Measurements from ENCODE around the gene PLXDC1. TPM values are rescaled to one million over a fixed set of nuclear protein-coding genes. Genes with fewer than 3 reads are reported as not detected.

Gene PLXDC1
- polyA plus RNA-seq, 1 experiment = 1.9 TPM

DNA sequence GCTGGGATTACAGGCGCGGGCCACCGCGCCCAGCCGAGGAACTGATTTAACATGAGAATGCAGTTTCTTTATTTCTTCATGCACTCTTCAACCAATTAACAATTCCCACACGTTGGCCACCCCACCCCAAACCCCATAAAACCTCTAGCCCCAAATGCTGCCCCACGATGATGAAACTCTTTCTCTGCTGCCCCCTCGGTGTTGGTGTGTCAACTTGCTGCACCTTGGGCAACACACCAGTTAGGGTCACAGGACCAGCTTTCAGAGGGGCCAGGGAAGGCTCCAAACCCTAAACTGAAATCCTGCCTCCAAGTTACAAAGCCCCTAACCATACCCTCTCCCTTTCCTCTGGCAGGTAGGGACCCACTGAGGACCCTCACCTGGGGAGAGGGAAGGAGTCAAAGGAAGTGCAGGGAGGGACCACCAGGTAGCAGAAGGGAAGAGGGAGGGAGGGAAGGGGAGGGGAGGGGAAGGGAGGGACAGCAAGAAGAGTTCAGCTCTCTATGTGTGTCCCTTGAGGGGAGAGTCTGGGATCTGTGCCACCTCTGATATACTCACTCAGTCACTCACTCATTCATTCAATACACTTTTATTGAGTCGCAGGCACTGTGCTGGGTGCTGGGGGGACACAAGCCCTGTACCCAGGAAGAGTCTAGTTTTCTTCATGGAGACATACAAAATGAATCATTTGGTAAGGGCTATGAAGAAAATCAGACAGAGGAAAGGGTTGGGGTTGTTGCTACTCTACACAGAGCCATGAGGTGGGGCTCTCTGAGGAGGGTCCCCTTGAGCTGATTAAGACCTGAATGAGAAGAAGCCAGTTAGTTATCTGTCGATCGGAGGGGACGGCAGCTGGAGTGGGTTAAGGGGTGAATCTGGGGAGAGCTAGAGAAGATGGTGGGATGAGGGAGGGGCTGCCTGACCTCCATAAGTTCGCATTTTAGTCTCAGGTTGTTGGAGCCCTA, 3.9 kb downstream of the PLXDC1 start:
- ChIA-PET POLR2A (interaction anchor here (0.7 kb wide), 1 partner anchor 52 kb away, joined by 13 read pairs; the partner anchor contains the start of gene RPL19), CTCF (interaction anchor here (0.6 to 7.2 kb wide), 3 partner anchors 17 to 315 kb away, joined by 3 to 367 read pairs (median 4); no protein-coding TSS in a partner anchor)
- DNase-seq (ENCODE audit: low read depth, low spot score) = no peak

DNA sequence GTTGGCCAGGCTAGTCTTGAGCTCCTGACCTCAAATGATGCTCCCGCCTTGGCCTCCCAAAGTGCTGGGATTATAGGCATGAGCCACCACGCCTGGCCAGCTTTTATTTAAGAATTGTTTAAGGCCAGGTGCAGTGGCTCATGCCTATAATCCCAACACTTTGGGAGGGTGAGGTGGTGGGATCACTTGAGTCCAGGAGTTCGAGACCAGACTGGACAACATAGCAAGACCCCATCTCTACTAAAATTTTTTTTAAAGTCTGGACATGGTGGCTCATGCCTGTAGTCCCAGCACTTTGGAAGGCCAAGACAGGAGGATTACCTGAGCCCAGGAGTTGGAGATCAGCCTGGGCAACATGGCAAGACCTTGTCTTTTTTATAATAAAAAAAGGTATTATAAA, 5.2 kb downstream of the PLXDC1 start:
- DNase-seq (ENCODE audit: low read depth, low spot score) = no peak
- Histone ChIP-seq H3K9me3 (ENCODE audit: control insufficient read depth, insufficient read depth, low read length) (no peaks in the 10 kb centered on the region), H3K27ac (ENCODE audit: low read depth, low read length) (no peak overlapping the region), H3K27me3 (ENCODE audit: control insufficient read depth, insufficient read depth, low read length) (peaks cover 19% of the 10 kb centered on the region), H3K4me3 (ENCODE audit: low read depth, low read length) (no peak overlapping the region)
- ChIA-PET CTCF (interaction anchor here (0.7 kb wide), 1 partner anchor 17 kb away, joined by 4 read pairs; no protein-coding TSS in a partner anchor), POLR2A (interaction anchor here (0.7 kb wide), 1 partner anchor 63 kb away, joined by 6 read pairs; no protein-coding TSS in a partner anchor)
- TF ChIP-seq, protein P1, sequence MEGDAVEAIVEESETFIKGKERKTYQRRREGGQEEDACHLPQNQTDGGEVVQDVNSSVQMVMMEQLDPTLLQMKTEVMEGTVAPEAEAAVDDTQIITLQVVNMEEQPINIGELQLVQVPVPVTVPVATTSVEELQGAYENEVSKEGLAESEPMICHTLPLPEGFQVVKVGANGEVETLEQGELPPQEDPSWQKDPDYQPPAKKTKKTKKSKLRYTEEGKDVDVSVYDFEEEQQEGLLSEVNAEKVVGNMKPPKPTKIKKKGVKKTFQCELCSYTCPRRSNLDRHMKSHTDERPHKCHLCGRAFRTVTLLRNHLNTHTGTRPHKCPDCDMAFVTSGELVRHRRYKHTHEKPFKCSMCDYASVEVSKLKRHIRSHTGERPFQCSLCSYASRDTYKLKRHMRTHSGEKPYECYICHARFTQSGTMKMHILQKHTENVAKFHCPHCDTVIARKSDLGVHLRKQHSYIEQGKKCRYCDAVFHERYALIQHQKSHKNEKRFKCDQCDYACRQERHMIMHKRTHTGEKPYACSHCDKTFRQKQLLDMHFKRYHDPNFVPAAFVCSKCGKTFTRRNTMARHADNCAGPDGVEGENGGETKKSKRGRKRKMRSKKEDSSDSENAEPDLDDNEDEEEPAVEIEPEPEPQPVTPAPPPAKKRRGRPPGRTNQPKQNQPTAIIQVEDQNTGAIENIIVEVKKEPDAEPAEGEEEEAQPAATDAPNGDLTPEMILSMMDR (IDR thresholded peaks at IDR 0.05; ENCODE audit: low read depth, low read length) = no peak

More for the DNA sequence above, 3.9 kb downstream of the PLXDC1 start:
- Histone ChIP-seq H3K27me3 (ENCODE audit: control insufficient read depth, insufficient read depth, low read length) (peaks cover 26% of the 10 kb centered on the region), H3K4me3 (ENCODE audit: low read depth, low read length) (no peak overlapping the region), H3K9me3 (ENCODE audit: control insufficient read depth, insufficient read depth, low read length) (no peaks in the 10 kb centered on the region), H3K27ac (ENCODE audit: low read depth, low read length) (no peak overlapping the region)
- TF ChIP-seq, protein P1 (IDR thresholded peaks at IDR 0.05; ENCODE audit: low read depth, low read length) = no peak

DNA sequence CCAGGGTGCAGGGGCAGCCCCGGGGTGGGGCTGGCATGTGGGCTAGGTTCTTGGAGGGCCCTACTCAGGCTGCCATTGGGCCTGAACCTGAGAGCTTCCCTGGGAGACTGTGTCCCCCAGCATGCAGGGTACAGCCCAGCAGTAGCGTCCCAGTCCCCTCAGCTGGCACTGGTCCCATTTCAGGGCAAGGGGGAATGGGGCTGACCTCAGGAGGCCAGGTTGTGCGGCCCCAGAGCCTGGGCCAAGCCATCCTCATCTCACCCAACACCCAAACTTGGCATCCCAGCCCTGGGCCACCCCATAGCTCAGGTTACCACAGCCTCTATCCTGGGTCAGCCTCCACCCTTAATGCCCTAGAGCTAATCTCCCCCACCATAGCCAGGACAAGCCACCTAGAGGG, 6.3 kb downstream of the PLXDC1 start:
- POLR2A ChIA-PET = no interaction called here
- H3K27ac ChIP-seq (ENCODE audit: low read depth, low read length) = no peak overlapping the region
- peaks cover 8% of the 10 kb centered on the region for H3K27me3 ChIP-seq (ENCODE audit: control insufficient read depth, insufficient read depth, low read length)
- CTCF ChIA-PET = interaction anchor here (0.9 to 3.3 kb wide), 4 partner anchors 20 to 162 kb away, joined by 3 to 26 read pairs (median 4); no protein-coding TSS in a partner anchor
- H3K4me3 ChIP-seq (ENCODE audit: low read depth, low read length) = no peak overlapping the region
- TF ChIP-seq, protein P1 (IDR thresholded peaks at IDR 0.05; ENCODE audit: low read depth, low read length) = no peak
- no peaks in the 10 kb centered on the region for H3K9me3 ChIP-seq (ENCODE audit: control insufficient read depth, insufficient read depth, low read length)
- no peak for DNase-seq (ENCODE audit: low read depth, low spot score)

DNA sequence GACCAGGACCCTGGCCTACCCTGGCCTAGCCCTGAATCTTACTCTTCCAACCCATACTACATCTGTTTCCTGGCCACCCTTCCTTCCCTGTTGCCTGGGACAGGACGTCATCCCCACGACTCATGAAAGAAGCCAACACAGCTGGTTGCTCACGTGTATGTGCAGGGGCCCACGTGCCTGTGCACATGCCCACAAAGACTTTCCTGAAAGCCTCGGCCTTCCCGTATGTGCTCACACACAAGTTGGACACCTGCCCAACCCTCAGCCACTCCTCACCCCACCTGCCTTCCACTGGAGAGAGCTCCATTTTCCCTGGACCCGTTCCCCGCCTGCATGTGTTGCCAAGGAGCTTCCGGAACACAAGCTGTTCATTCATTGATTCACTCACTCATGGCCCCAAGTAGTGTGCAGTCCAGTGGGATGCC, 7.0 kb downstream of the PLXDC1 start:
- H3K27ac ChIP-seq (ENCODE audit: low read depth, low read length) = peak overlapping the region; percentile 52
- ChIA-PET POLR2A (interaction anchor here (1.0 kb wide), 1 partner anchor 222 kb away, joined by 3 read pairs; no protein-coding TSS in a partner anchor), CTCF (interaction anchor here (0.9 to 3.3 kb wide), 5 partner anchors 9 to 162 kb away, joined by 3 to 26 read pairs (median 6); no protein-coding TSS in a partner anchor)
- no peaks in the 10 kb centered on the region for H3K9me3 ChIP-seq (ENCODE audit: control insufficient read depth, insufficient read depth, low read length)
- H3K27me3 ChIP-seq (ENCODE audit: control insufficient read depth, insufficient read depth, low read length) = peaks cover under 1% of the 10 kb centered on the region
- DNase-seq (ENCODE audit: low read depth, low spot score) = peak; percentile 84
- H3K4me3 ChIP-seq (ENCODE audit: low read depth, low read length) = no peak overlapping the region
- TF ChIP-seq, protein P1 (IDR thresholded peaks at IDR 0.05; ENCODE audit: low read depth, low read length) = no peak
